Measurements from ENCODE around the gene TOMM6.
"Not testable (repeated sequence)": the region's sequence is repeated elsewhere in the genome, so short reads cannot be mapped to it uniquely, and the experiment has no call there.

Gene TOMM6

DNA sequence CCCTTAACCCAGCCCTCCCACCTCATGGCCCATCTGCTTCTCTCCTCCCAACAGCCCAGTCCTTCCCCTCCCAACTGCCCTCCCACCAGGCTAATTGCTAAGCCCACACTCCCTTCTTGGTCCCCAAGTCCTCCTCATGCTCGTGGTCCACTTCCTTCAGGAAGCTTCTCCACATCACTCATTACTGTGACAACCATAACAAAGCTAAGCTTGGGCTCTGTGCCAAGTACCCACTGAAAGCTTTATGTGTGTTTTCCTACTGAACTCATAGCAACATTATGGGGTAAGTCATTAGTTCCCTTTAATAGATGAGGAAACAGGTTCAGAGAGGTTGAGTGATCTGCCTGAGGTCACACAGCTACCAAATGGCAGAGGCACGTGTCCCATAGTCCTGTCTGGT is 24.0 kb upstream of the TOMM6 start:
- Histone ChIP-seq H3K27me3 (ENCODE audit: control insufficient read depth in 1 of 2, insufficient read depth in 2 of 2, low read length in 2 of 2) (no peaks in the 10 kb centered on the region), H3K9ac (ENCODE audit: low read depth in 1 of 2, low read length in 2 of 2) (no peak overlapping the region), H3K9me3 (ENCODE audit: control insufficient read depth in 1 of 2, low read length in 2 of 2) (no peaks in the 10 kb centered on the region), H3K4me3 (ENCODE audit: low read depth in 1 of 2, low read length in 2 of 2) (no peak overlapping the region), H3K36me3 (ENCODE audit: control insufficient read depth in 1 of 2, insufficient read depth in 2 of 2, low read length in 2 of 2) (no peaks in the 10 kb centered on the region), H3K27ac (ENCODE audit: low read depth, low read length) (no peak overlapping the region), H3K4me1 (ENCODE audit: control insufficient read depth in 1 of 2, insufficient read depth in 2 of 2, low read length in 2 of 2) (peaks cover 4 to 5% of the 10 kb centered on the region in 2 donors)

GRCh38 chr6:41766043-41766664 is 21.3 kb upstream of the TOMM6 start:
- H3K4me3 ChIP-seq (ENCODE audit: low read depth in 1 of 2, low read length in 2 of 2); H3K9ac ChIP-seq (ENCODE audit: low read depth in 1 of 2, low read length in 2 of 2); H3K27ac ChIP-seq (ENCODE audit: low read depth, low read length); H3K4me1 ChIP-seq (ENCODE audit: control insufficient read depth in 1 of 2, insufficient read depth in 2 of 2, low read length in 2 of 2); H3K9me3 ChIP-seq (ENCODE audit: control insufficient read depth in 1 of 2, low read length in 2 of 2); H3K36me3 ChIP-seq (ENCODE audit: control insufficient read depth in 1 of 2, insufficient read depth in 2 of 2, low read length in 2 of 2); H3K27me3 ChIP-seq (ENCODE audit: control insufficient read depth in 1 of 2, insufficient read depth in 2 of 2, low read length in 2 of 2): not testable (repeated sequence)

DNA sequence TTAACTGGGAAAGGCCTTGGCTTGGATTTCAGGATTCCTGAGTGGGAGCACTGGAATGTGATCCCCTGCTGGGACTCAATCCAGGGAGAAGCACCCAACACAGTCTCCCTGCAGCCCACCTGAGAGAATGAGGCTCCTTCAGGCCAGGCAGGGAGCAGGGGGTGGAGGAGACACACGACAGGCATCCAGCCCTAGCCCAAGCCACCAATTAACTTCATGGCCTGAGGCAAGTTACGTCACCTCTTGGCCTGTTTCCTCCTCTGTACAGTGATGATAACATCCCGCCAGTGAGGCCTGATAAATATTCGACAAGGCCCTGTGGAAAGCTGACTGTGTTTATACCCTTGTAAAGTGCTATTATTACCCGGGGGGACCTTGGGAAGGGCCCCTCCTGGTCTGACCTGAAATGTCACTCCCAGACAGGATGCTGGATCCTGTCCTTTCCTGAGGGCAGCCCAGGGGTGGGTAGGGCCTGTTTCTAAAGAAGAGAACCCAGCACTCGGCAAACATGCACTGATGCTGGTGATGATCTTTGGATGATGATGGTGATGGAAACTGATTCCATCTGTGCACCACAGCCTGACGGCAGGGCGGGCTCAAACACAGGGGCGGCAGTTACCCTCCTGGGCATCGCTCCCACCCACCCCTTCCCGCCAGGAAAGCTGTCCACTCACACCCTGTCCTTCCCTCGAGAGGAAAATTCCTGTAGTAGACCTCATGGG is 20.2 kb upstream of the TOMM6 start:
- Histone ChIP-seq H3K9ac (ENCODE audit: low read depth in 1 of 2, low read length in 2 of 2) (no peak overlapping the region), H3K27me3 (ENCODE audit: control insufficient read depth in 1 of 2, insufficient read depth in 2 of 2, low read length in 2 of 2) (no peaks in the 10 kb centered on the region), H3K36me3 (ENCODE audit: control insufficient read depth in 1 of 2, insufficient read depth in 2 of 2, low read length in 2 of 2) (peaks cover 0 to 19% of the 10 kb centered on the region in 2 donors), H3K4me1 (ENCODE audit: control insufficient read depth in 1 of 2, insufficient read depth in 2 of 2, low read length in 2 of 2) (peaks cover 4 to 5% of the 10 kb centered on the region in 2 donors), H3K27ac (ENCODE audit: low read depth, low read length) (no peak overlapping the region), H3K4me3 (ENCODE audit: low read depth in 1 of 2, low read length in 2 of 2) (no peak overlapping the region), H3K9me3 (ENCODE audit: control insufficient read depth in 1 of 2, low read length in 2 of 2) (no peaks in the 10 kb centered on the region)

DNA sequence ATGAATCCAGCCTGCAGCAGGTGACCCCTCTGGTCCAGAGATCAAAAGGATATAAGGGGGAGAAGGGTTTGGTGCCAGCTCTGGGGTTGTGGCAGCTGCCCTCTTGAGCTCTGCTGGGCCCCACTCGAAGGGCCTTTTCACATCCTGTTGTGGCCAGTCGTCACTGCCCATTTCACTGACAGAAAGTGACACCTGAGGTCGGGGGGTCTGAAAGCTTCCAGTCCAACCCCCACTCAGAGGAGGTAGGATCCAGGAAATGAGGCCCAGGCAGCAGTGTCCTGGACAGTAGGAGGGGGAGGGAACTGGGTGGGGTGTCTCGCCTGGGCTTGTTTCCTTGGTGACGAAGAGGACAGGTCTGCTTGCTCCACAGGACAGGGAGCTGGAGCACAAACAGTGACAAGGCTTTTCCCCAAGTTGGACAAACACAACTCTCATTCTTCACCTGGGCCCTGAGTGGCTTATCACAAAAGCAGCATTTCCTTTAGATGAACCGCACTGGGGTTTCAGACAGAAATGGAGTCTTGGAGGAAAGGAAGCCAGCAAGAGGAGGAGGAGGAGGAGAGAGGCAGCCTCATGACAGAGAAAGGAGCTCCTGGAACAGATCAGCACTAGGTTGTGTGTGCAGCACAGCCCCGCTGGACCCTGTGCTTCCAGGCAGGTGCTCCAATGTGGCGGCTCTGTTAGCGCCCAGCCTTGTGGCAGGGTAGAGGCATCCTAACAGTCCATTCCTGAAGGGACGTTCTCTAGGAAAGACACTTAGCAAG is 18.8 kb upstream of the TOMM6 start:
- no peak overlapping the region for H3K27ac ChIP-seq (ENCODE audit: low read depth, low read length)
- H3K27me3 ChIP-seq (ENCODE audit: control insufficient read depth in 1 of 2, insufficient read depth in 2 of 2, low read length in 2 of 2), result no peaks in the 10 kb centered on the region
- H3K9me3 ChIP-seq (ENCODE audit: control insufficient read depth in 1 of 2, low read length in 2 of 2), result no peaks in the 10 kb centered on the region
- H3K36me3 ChIP-seq (ENCODE audit: control insufficient read depth in 1 of 2, insufficient read depth in 2 of 2, low read length in 2 of 2), result peaks cover 6 to 26% of the 10 kb centered on the region in 2 donors
- H3K9ac ChIP-seq (ENCODE audit: low read depth in 1 of 2, low read length in 2 of 2), result no peak overlapping the region
- no peak overlapping the region for H3K4me3 ChIP-seq (ENCODE audit: low read depth in 1 of 2, low read length in 2 of 2)
- H3K4me1 ChIP-seq (ENCODE audit: control insufficient read depth in 1 of 2, insufficient read depth in 2 of 2, low read length in 2 of 2), result peaks cover 4 to 5% of the 10 kb centered on the region in 2 donors

GRCh38 chr6:41769376-41769775 is 18.1 kb upstream of the TOMM6 start:
- Histone ChIP-seq H3K9me3 (ENCODE audit: control insufficient read depth in 1 of 2, low read length in 2 of 2) (no peaks in the 10 kb centered on the region), H3K27ac (ENCODE audit: low read depth, low read length) (no peak overlapping the region), H3K9ac (ENCODE audit: low read depth in 1 of 2, low read length in 2 of 2) (no peak overlapping the region), H3K27me3 (ENCODE audit: control insufficient read depth in 1 of 2, insufficient read depth in 2 of 2, low read length in 2 of 2) (no peaks in the 10 kb centered on the region), H3K4me3 (ENCODE audit: low read depth in 1 of 2, low read length in 2 of 2) (no peak overlapping the region), H3K36me3 (ENCODE audit: control insufficient read depth in 1 of 2, insufficient read depth in 2 of 2, low read length in 2 of 2) (peaks cover 7 to 30% of the 10 kb centered on the region in 2 donors), H3K4me1 (ENCODE audit: control insufficient read depth in 1 of 2, insufficient read depth in 2 of 2, low read length in 2 of 2) (peaks cover 4 to 5% of the 10 kb centered on the region in 2 donors)

DNA sequence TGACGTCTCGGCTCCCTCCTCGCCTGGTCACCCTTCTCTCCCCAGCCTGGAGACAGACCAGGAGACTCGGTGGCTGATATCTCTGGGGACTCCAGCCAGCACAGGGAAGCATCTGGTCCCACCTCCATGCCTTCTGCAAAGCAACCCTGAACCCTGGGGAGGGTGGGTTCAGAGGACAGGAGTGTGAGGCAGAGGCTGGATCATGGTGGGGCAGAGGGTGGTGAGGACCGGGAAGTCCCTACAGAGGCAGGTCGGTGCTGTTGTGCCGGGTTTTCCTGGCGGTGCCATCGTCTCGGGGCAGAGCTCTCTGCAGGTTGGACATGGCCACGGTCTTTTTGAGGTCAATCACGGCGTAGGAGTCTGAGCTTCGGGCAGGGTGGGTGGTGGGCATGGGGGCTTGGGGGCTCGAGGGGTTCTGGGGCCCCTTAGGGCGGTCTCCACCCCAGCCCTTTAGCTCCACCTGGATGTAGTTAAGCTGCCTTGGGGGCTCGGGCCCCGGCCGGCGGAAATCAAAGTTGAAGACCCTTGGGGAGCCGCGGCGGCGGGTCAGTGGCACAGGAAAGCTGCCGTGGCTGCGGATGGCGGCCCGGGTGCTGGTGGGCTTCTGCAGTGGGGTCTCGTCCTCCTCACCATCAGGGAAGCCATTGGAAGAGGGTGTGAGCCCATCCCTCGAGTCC is 17.0 kb upstream of the TOMM6 start:
- no peak overlapping the region for H3K27ac ChIP-seq (ENCODE audit: low read depth, low read length)
- H3K27me3 ChIP-seq (ENCODE audit: control insufficient read depth in 1 of 2, insufficient read depth in 2 of 2, low read length in 2 of 2), result no peaks in the 10 kb centered on the region
- H3K9ac ChIP-seq (ENCODE audit: low read depth in 1 of 2, low read length in 2 of 2), result no peak overlapping the region
- peaks cover 17 to 40% of the 10 kb centered on the region in 2 donors for H3K36me3 ChIP-seq (ENCODE audit: control insufficient read depth in 1 of 2, insufficient read depth in 2 of 2, low read length in 2 of 2)
- H3K4me1 ChIP-seq (ENCODE audit: control insufficient read depth in 1 of 2, insufficient read depth in 2 of 2, low read length in 2 of 2), result peaks cover 4 to 6% of the 10 kb centered on the region in 2 donors
- H3K9me3 ChIP-seq (ENCODE audit: control insufficient read depth in 1 of 2, low read length in 2 of 2), result no peaks in the 10 kb centered on the region
- H3K4me3 ChIP-seq (ENCODE audit: low read depth in 1 of 2, low read length in 2 of 2), result no peak overlapping the region

- peaks cover 19 to 40% of the 10 kb centered on the region in 2 donors for H3K36me3 ChIP-seq (ENCODE audit: control insufficient read depth in 1 of 2, insufficient read depth in 2 of 2, low read length in 2 of 2)
These were observed 16.2 kb upstream of the TOMM6 start for GRCh38 chr6:41771058-41771983.

DNA sequence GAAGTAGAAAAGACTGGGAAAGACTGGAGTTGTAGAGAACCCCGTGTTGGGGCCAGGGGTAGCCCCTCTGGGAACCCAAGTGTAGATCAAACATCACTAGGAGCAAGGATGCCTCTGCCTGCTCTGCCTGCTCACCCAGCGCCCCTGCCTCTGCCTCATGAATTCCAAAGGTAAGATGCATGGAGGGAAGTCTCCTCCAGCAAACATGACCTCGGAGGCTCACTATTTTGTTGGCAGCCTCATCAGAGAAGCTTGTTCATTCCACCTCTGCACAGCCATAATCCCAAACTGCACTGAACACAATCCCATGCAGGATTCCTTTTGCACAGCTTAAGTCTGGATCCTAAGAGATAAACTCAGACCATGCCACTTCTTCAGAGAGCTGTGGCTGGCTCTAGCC is 12.7 kb upstream of the TOMM6 start:
- Histone ChIP-seq H3K9me3 (ENCODE audit: control insufficient read depth in 1 of 2, low read length in 2 of 2) (no peaks in the 10 kb centered on the region), H3K4me3 (ENCODE audit: low read depth in 1 of 2, low read length in 2 of 2) (no peak overlapping the region), H3K36me3 (ENCODE audit: control insufficient read depth in 1 of 2, insufficient read depth in 2 of 2, low read length in 2 of 2) (peaks cover 25 to 40% of the 10 kb centered on the region in 2 donors), H3K27me3 (ENCODE audit: control insufficient read depth in 1 of 2, insufficient read depth in 2 of 2, low read length in 2 of 2) (no peaks in the 10 kb centered on the region), H3K9ac (ENCODE audit: low read depth in 1 of 2, low read length in 2 of 2) (no peak overlapping the region), H3K4me1 (ENCODE audit: control insufficient read depth in 1 of 2, insufficient read depth in 2 of 2, low read length in 2 of 2) (peaks cover 10 to 12% of the 10 kb centered on the region in 2 donors), H3K27ac (ENCODE audit: low read depth, low read length) (no peak overlapping the region)

More at GRCh38 chr6:41771058-41771983, 16.2 kb upstream of the TOMM6 start:
- Histone ChIP-seq H3K9me3 (ENCODE audit: control insufficient read depth in 1 of 2, low read length in 2 of 2) (no peaks in the 10 kb centered on the region), H3K9ac (ENCODE audit: low read depth in 1 of 2, low read length in 2 of 2) (no peak overlapping the region), H3K4me1 (ENCODE audit: control insufficient read depth in 1 of 2, insufficient read depth in 2 of 2, low read length in 2 of 2) (peaks cover 4 to 10% of the 10 kb centered on the region in 2 donors), H3K27me3 (ENCODE audit: control insufficient read depth in 1 of 2, insufficient read depth in 2 of 2, low read length in 2 of 2) (no peaks in the 10 kb centered on the region), H3K27ac (ENCODE audit: low read depth, low read length) (no peak overlapping the region), H3K4me3 (ENCODE audit: low read depth in 1 of 2, low read length in 2 of 2) (no peak overlapping the region)

GRCh38 chr6:41775293-41775882 is 12.1 kb upstream of the TOMM6 start:
- no peaks in the 10 kb centered on the region for H3K27me3 ChIP-seq (ENCODE audit: control insufficient read depth in 1 of 2, insufficient read depth in 2 of 2, low read length in 2 of 2)
- peaks cover 25 to 39% of the 10 kb centered on the region in 2 donors for H3K36me3 ChIP-seq (ENCODE audit: control insufficient read depth in 1 of 2, insufficient read depth in 2 of 2, low read length in 2 of 2)
- H3K4me3 ChIP-seq (ENCODE audit: low read depth in 1 of 2, low read length in 2 of 2), result no peak overlapping the region
- no peak overlapping the region for H3K9ac ChIP-seq (ENCODE audit: low read depth in 1 of 2, low read length in 2 of 2)
- no peaks in the 10 kb centered on the region for H3K9me3 ChIP-seq (ENCODE audit: control insufficient read depth in 1 of 2, low read length in 2 of 2)
- no peak overlapping the region for H3K27ac ChIP-seq (ENCODE audit: low read depth, low read length)
- peaks cover 10 to 12% of the 10 kb centered on the region in 2 donors for H3K4me1 ChIP-seq (ENCODE audit: control insufficient read depth in 1 of 2, insufficient read depth in 2 of 2, low read length in 2 of 2)

Measured in duodenal mucosa (tissue), 2 donors.